ENCODE results near the gene STEAP1B.
"Not testable (repeated sequence)": the region's sequence is repeated elsewhere in the genome, so short reads cannot be mapped to it uniquely, and the experiment has no call there.

DNA sequence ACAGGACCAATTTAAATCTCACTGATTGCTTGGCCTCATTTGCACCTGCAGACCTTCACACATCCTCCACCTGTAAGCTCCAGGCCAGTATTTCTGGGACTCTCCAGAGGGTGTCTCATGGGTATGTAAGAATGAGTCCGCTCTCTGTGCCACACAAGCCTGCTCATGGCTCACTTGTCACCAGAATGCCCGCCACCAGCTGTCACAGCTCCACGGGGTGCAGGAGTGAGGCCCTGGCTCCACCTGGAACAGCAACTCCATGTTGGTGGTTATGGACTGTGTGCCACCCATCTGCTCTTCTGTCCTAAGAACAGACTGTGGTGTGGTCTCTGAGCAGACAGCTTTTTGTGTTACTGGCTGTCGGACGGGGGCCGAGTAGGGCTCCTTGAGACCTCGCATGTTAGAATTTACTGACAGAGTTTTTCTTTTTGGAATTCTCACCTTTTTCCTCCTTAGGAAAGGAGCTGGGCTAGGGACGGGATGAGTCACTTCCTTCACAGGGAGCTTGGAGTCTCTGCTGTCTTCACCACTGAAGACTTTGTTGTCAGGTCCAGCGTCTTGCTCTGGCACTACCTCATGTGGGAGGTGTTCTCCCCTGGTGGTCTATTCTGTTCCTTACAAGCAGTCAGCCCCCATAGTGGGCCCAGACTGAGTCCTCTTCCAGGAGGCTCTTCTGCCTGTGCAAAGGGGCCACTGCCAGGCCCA, 6.5 kb upstream of the STEAP1B start:
- TF ChIP-seq CTCF (conservative IDR thresholded peaks at IDR 0.05 in 1 of 2, IDR thresholded peaks at IDR 0.05 in 1 of 2; ENCODE audit: extremely low read depth in 1 of 2, insufficient read depth in 1 of 2, low read depth in 1 of 2, low read length in 2 of 2); EZH2 (IDR thresholded peaks at IDR 0.05; ENCODE audit: borderline replicate concordance, low read length): not testable (repeated sequence)
